Measurements from ENCODE around the gene RPS6KC1.

DNA sequence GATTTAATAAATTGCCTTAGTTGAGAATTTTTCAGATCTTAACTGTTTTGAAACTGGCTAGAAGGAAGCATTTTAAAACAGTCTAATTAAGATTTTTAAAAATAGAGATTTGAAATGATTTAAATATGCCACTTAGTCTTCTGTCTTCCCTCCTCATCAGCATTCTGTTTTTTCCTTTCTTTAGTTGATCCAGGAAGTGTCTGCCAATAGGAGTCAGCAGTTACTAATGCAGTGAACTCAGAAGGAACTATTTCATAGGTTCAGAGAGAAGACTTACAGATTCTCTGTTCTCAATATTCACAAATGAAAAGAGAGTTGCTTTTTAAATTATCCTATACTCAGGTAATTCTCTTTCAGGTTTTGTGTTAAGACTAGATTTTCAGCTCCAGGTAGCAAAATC lies 84.5 kb downstream of the RPS6KC1 start:
- TF ChIP-seq, protein P1, sequence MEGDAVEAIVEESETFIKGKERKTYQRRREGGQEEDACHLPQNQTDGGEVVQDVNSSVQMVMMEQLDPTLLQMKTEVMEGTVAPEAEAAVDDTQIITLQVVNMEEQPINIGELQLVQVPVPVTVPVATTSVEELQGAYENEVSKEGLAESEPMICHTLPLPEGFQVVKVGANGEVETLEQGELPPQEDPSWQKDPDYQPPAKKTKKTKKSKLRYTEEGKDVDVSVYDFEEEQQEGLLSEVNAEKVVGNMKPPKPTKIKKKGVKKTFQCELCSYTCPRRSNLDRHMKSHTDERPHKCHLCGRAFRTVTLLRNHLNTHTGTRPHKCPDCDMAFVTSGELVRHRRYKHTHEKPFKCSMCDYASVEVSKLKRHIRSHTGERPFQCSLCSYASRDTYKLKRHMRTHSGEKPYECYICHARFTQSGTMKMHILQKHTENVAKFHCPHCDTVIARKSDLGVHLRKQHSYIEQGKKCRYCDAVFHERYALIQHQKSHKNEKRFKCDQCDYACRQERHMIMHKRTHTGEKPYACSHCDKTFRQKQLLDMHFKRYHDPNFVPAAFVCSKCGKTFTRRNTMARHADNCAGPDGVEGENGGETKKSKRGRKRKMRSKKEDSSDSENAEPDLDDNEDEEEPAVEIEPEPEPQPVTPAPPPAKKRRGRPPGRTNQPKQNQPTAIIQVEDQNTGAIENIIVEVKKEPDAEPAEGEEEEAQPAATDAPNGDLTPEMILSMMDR (IDR thresholded peaks at IDR 0.05) = no peak
- no peak for TF ChIP-seq POLR2AphosphoS5 (IDR thresholded peaks at IDR 0.05)
- no peak for TF ChIP-seq EP300 (IDR thresholded peaks at IDR 0.05)

Data from sigmoid colon (tissue), 4 donors.